ENCODE data around the gene CGA. TPM values are rescaled to one million over a fixed set of nuclear protein-coding genes. Genes with fewer than 3 reads are reported as not detected.

The CGA gene
- total and polyA plus RNA-seq, 10 donors = not detected

DNA sequence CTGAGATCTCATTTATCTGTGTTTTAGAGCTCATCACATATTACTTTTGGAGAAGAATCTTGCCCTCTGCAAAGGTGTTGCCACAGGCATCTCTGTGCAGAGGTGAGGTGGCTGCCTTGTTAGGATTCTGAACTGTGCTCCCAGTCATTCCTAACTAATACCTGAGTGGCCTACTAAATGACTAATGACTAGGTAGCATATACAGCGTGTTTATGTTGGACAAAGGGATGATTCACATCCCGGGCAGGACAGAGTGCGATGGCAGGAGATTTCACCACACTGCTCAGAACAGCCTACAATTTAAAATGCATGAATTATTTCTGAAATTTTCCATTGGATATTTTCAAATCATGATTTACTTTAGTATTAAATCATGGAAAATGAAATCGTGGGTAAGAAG lies 23.1 kb upstream of the CGA start:
- WGBS, 5 donors = 88 to 96% (median 93%) methylated on average over 4 of the region's 4 CpGs
- DNase-seq = no peak
- Histone ChIP-seq H3K27me3 (replicated peaks in 1 of 7) (peaks cover 0 to 9% (median 6%) of the 10 kb centered on the region in 7 donors), H3K4me1 (no peaks in the 10 kb centered on the region), H3K4me3 (no peak overlapping the region), H3K27ac (no peak overlapping the region), H3K36me3 (no peaks in the 10 kb centered on the region), H3K9me3 (peaks cover 0 to 10% (median 0%) of the 10 kb centered on the region in 8 donors)
- intact Hi-C loops (cut with DNase I; ENCODE audit: low total_unique reads) = no loop called here
- TF ChIP-seq, protein P1, sequence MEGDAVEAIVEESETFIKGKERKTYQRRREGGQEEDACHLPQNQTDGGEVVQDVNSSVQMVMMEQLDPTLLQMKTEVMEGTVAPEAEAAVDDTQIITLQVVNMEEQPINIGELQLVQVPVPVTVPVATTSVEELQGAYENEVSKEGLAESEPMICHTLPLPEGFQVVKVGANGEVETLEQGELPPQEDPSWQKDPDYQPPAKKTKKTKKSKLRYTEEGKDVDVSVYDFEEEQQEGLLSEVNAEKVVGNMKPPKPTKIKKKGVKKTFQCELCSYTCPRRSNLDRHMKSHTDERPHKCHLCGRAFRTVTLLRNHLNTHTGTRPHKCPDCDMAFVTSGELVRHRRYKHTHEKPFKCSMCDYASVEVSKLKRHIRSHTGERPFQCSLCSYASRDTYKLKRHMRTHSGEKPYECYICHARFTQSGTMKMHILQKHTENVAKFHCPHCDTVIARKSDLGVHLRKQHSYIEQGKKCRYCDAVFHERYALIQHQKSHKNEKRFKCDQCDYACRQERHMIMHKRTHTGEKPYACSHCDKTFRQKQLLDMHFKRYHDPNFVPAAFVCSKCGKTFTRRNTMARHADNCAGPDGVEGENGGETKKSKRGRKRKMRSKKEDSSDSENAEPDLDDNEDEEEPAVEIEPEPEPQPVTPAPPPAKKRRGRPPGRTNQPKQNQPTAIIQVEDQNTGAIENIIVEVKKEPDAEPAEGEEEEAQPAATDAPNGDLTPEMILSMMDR (IDR thresholded peaks at IDR 0.05 in 8 of 11, conservative IDR thresholded peaks at IDR 0.05 in 3 of 11) = no peak
- TF ChIP-seq POLR2AphosphoS5 (IDR thresholded peaks at IDR 0.05) (no peak), POLR2A (IDR thresholded peaks at IDR 0.05) (no peak)

DNA sequence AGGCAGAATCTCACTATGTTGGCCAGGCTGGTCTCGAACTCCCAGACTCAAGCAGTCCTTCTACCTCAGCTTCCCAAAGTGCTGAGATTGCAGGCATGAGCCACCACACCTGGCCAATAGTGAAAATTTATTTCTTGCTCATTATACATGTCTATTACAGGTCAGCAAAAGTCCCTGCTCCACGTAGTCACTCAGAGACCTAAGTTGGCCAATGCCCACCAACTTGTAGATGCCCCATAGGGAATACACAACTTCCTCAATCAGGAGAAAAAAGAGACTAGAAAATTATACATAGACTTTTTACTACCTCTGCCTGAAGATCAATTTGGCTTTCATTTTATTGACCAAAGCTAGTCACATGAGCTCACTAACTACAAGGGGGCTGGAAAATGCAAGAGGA lies 22.0 kb upstream of the CGA start:
- H3K4me3 ChIP-seq = no peak overlapping the region
- intact Hi-C loops (cut with DNase I; ENCODE audit: low total_unique reads) = no loop called here
- no peaks in the 10 kb centered on the region for H3K4me1 ChIP-seq
- peaks cover 0 to 3% (median 0%) of the 10 kb centered on the region in 7 donors for H3K27me3 ChIP-seq (replicated peaks in 1 of 7)
- no peak overlapping the region for H3K27ac ChIP-seq
- TF ChIP-seq POLR2AphosphoS5 (IDR thresholded peaks at IDR 0.05) (no peak), POLR2A (IDR thresholded peaks at IDR 0.05) (no peak)
- DNase-seq = no peak
- peaks cover 0 to under 1% (median 0%) of the 10 kb centered on the region in 8 donors for H3K9me3 ChIP-seq
- WGBS, 5 donors = 68 to 87% (median 76%) methylated on average over 2 of the region's 2 CpGs
- H3K36me3 ChIP-seq = no peaks in the 10 kb centered on the region

GRCh38 chr6:87115402-87116135 lies 20.7 kb upstream of the CGA start:
- DNase-seq = no peak
- Histone ChIP-seq H3K4me1 (no peaks in the 10 kb centered on the region), H3K27me3 (replicated peaks in 1 of 7) (no peaks in the 10 kb centered on the region), H3K27ac (no peak overlapping the region), H3K4me3 (no peak overlapping the region), H3K36me3 (no peaks in the 10 kb centered on the region), H3K9me3 (no peaks in the 10 kb centered on the region)
- WGBS, 5 donors = 56 to 64% (median 61%) methylated on average over 2 of the region's 2 CpGs
- intact Hi-C loops (cut with DNase I; ENCODE audit: low total_unique reads) = no loop called here
- TF ChIP-seq, protein P1 (IDR thresholded peaks at IDR 0.05 in 8 of 11, conservative IDR thresholded peaks at IDR 0.05 in 3 of 11) = no peak
- TF ChIP-seq POLR2A (IDR thresholded peaks at IDR 0.05) = no peak
- TF ChIP-seq POLR2AphosphoS5 (IDR thresholded peaks at IDR 0.05) = no peak

- no peaks in the 10 kb centered on the region for H3K4me1 ChIP-seq
- WGBS, 5 donors = 80 to 100% (median 93%) methylated on average over 1 of the region's 1 CpG
- no peak overlapping the region for H3K4me3 ChIP-seq
- TF ChIP-seq POLR2A (IDR thresholded peaks at IDR 0.05) (no peak), POLR2AphosphoS5 (IDR thresholded peaks at IDR 0.05) (no peak)
- TF ChIP-seq, protein P1 (IDR thresholded peaks at IDR 0.05 in 8 of 11, conservative IDR thresholded peaks at IDR 0.05 in 3 of 11) = no peak
- no peak for DNase-seq
- H3K9me3 ChIP-seq = no peaks in the 10 kb centered on the region
- no peaks in the 10 kb centered on the region for H3K36me3 ChIP-seq
- intact Hi-C loops (cut with DNase I; ENCODE audit: low total_unique reads) = no loop called here
- no peaks in the 10 kb centered on the region for H3K27me3 ChIP-seq (replicated peaks in 1 of 7)
- H3K27ac ChIP-seq = no peak overlapping the region
Measured at GRCh38 chr6:87110636-87111035, 15.7 kb upstream of the CGA start.
